ENCODE data around the gene MAIP1. TPM values are rescaled to one million over a fixed set of nuclear protein-coding genes. Genes with fewer than 3 reads are reported as not detected.

MAIP1 gene
- total and polyA plus RNA-seq, 2 donors (not counting 3 experiments of a cell fraction or from before 2014, with no cell fraction given), result 12.0 to 17.7 TPM

DNA sequence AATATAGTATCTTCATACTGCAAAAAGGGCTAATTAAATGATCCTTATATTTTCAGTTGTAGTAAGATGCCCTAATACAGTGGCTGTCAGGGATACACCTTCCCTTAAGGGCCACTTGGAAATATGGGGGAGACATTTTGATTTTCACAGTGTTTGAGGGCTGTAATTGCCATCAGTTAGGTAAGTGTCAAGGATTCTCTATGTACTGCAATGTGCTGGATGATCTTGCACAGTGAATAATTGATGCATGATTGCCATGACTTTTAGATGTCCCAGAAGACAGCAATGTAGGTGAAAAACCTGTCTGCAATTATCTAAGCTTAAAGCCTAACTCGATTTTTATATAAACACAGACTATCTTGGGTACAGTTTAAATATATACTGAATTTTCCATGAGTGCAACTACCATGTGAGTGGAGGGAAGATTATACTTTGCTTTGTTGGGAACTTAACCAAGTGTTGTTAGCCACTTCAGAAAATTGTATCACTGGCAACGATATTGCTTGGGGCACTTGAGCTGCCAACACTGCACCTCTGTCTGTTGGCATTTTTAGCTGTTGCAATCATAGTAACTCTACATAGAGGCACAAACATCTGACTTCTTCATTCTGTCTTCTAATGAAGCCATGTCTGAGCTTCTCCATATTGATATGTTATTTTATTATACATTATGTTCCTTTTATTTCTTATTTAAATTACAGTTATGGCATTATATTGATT lies 45.2 kb downstream of the MAIP1 start:
- Histone ChIP-seq H3K4me2 (ENCODE audit: insufficient read depth, low read length) (no peak overlapping the region), H3K4me3 (replicated peaks in 1 of 3; ENCODE audit: insufficient read depth in 1 of 3, low read depth in 1 of 3, low read length in 3 of 3) (no peak overlapping the region), H3K27me3 (ENCODE audit: control insufficient read depth in 2 of 2, insufficient read depth in 2 of 2, low read length in 2 of 2) (no peaks in the 10 kb centered on the region), H4K20me1 (replicated peaks; ENCODE audit: control insufficient read depth, extremely low read depth, insufficient read depth, low read length) (no peaks in the 10 kb centered on the region), H3K9ac (replicated peaks; ENCODE audit: extremely low read depth, insufficient read depth, low read length) (no peak overlapping the region), H2AFZ (ENCODE audit: low read depth, low read length) (no peak overlapping the region), H3K9me3 (replicated peaks; ENCODE audit: control insufficient read depth, insufficient read depth, low read length) (no peaks in the 10 kb centered on the region), H3K4me1 (ENCODE audit: control insufficient read depth, extremely low read depth, insufficient read depth, low read length) (peaks cover 12% of the 10 kb centered on the region), H3K27ac (ENCODE audit: insufficient read depth, low read depth, low read length) (no peak overlapping the region), H3K36me3 (ENCODE audit: control insufficient read depth in 2 of 2, extremely low read depth in 1 of 2, insufficient read depth in 2 of 2, low read length in 2 of 2) (no peaks in the 10 kb centered on the region), H3K9me1 (replicated peaks; ENCODE audit: control insufficient read depth, extremely low read depth, insufficient read depth, low read length) (no peaks in the 10 kb centered on the region), H3K79me2 (ENCODE audit: control insufficient read depth, insufficient read depth, low read length) (no peaks in the 10 kb centered on the region)
- intact Hi-C loops (cut with micrococcal nuclease), result no loop called here
- CTCF ChIA-PET, result interaction anchor here (1.7 kb wide), 1 partner anchor 481 kb away, joined by 5 read pairs; no protein-coding TSS in a partner anchor
- dilution Hi-C loops (cut with MboI; ENCODE audit: extremely low pct_ligation_motif_present, low sequenced_read_pairs), result no loop called here
- POLR2A ChIA-PET, result no interaction called here
- no TSS peak for BruUV-seq (replicated peaks)
- DNase-seq (ENCODE audit: low read depth, low spot score), result no peak
- no peak for FAIRE-seq
- TF ChIP-seq FOS (IDR thresholded peaks at IDR 0.05; ENCODE audit: borderline replicate concordance, insufficient read depth, low read length), result no peak

GRCh38 chr2:200003444-200003843 lies 48.1 kb downstream of the MAIP1 start:
- no TSS peak for BruUV-seq (replicated peaks)
- Histone ChIP-seq H3K9ac (replicated peaks; ENCODE audit: extremely low read depth, insufficient read depth, low read length) (no peak overlapping the region), H3K4me2 (ENCODE audit: insufficient read depth, low read length) (peak overlapping the region; percentile 21), H2AFZ (ENCODE audit: low read depth, low read length) (peak overlapping the region; percentile 15), H4K20me1 (replicated peaks; ENCODE audit: control insufficient read depth, extremely low read depth, insufficient read depth, low read length) (no peaks in the 10 kb centered on the region), H3K4me1 (ENCODE audit: control insufficient read depth, extremely low read depth, insufficient read depth, low read length) (peaks cover 12% of the 10 kb centered on the region), H3K27me3 (ENCODE audit: control insufficient read depth in 2 of 2, insufficient read depth in 2 of 2, low read length in 2 of 2) (peaks cover 0 to 2% of the 10 kb centered on the region in 2 experiments), H3K9me3 (replicated peaks; ENCODE audit: control insufficient read depth, insufficient read depth, low read length) (no peaks in the 10 kb centered on the region), H3K4me3 (replicated peaks in 1 of 3; ENCODE audit: insufficient read depth in 1 of 3, low read depth in 1 of 3, low read length in 3 of 3) (no peak overlapping the region), H3K9me1 (replicated peaks; ENCODE audit: control insufficient read depth, extremely low read depth, insufficient read depth, low read length) (no peaks in the 10 kb centered on the region), H3K36me3 (ENCODE audit: control insufficient read depth in 2 of 2, extremely low read depth in 1 of 2, insufficient read depth in 2 of 2, low read length in 2 of 2) (no peaks in the 10 kb centered on the region), H3K27ac (ENCODE audit: insufficient read depth, low read depth, low read length) (no peak overlapping the region), H3K79me2 (ENCODE audit: control insufficient read depth, insufficient read depth, low read length) (no peaks in the 10 kb centered on the region)
- DNase-seq (ENCODE audit: low read depth, low spot score), result peak; percentile 75
- dilution Hi-C loops (cut with MboI; ENCODE audit: extremely low pct_ligation_motif_present, low sequenced_read_pairs), result no loop called here
- peak; percentile 91 for FAIRE-seq
- TF ChIP-seq JUN (IDR thresholded peaks at IDR 0.05; ENCODE audit: borderline replicate concordance, insufficient read depth, insufficient read length, low read depth), result peak; percentile 51
- peak; percentile 55 for TF ChIP-seq FOS (IDR thresholded peaks at IDR 0.05; ENCODE audit: borderline replicate concordance, insufficient read depth, low read length)
- no peak for TF ChIP-seq EZH2 (IDR thresholded peaks at IDR 0.05; ENCODE audit: borderline replicate concordance, low read depth, low read length, severe bottlenecking)
- ChIA-PET CTCF (interaction anchor here (1.0 to 1.7 kb wide), 5 partner anchors 14 to 478 kb away, joined by 3 to 6 read pairs (median 3); no protein-coding TSS in a partner anchor), POLR2A (interaction anchor here (1.1 kb wide), 1 partner anchor 10 kb away, joined by 3 read pairs; no protein-coding TSS in a partner anchor)
- intact Hi-C loops (cut with micrococcal nuclease), result no loop called here

All from endothelial cell of umbilical vein (primary cell).